Peyer's patch (tissue), 4 donors: ENCODE measurements around the gene SLC41A3.

ENCODE experiments used
- POLR2A ChIP-seq, 2 donors: fragments of 450-650 bp; IDR thresholded peaks; one replicate each; pipeline ENCODE4 v1.5.1; 2017; ENCODE audit warnings: antibody characterized with exemption in 2 of 2, mild to moderate bottlenecking in 2 of 2, moderate library complexity in 2 of 2
- TF ChIP-seq, protein P1 (sequence below), 6 experiments: fragments of 450-650 bp in 4 of 6; fragments of 200-600 bp in 2 of 6; sonication (generic) in 1 of 6; IDR thresholded peaks; one replicate each; pipeline ENCODE4 v1.5.1; 2017 to 2019; ENCODE audit warnings: antibody characterized with exemption in 6 of 6, mild to moderate bottlenecking in 3 of 6, moderate library complexity in 1 of 6

DNA sequence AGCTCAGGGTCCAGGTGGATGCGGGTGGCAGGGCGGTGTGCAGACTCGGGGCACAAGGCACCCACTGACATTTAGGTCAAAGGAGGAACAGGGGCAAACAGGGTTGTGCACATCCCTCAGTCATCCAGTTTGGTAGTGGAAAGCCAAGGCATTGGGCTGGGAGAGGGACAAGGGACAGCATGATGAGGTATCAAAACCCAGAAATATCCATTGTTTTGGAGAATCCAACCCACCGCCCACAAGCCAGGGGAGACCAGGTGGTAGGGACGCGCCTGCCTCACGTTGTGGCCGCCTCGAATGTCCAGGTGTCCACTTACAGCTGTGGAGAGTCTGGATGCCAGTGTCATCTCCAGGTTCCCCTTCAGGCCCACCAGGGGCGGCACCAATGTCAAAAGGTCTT lies 33.3 kb downstream of the SLC41A3 start:
- TF ChIP-seq, protein P1, sequence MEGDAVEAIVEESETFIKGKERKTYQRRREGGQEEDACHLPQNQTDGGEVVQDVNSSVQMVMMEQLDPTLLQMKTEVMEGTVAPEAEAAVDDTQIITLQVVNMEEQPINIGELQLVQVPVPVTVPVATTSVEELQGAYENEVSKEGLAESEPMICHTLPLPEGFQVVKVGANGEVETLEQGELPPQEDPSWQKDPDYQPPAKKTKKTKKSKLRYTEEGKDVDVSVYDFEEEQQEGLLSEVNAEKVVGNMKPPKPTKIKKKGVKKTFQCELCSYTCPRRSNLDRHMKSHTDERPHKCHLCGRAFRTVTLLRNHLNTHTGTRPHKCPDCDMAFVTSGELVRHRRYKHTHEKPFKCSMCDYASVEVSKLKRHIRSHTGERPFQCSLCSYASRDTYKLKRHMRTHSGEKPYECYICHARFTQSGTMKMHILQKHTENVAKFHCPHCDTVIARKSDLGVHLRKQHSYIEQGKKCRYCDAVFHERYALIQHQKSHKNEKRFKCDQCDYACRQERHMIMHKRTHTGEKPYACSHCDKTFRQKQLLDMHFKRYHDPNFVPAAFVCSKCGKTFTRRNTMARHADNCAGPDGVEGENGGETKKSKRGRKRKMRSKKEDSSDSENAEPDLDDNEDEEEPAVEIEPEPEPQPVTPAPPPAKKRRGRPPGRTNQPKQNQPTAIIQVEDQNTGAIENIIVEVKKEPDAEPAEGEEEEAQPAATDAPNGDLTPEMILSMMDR (IDR thresholded peaks at IDR 0.05) = no peak
- TF ChIP-seq POLR2A (IDR thresholded peaks at IDR 0.05) = no peak
